Measurements from ENCODE around the gene CASR.

GRCh38 chr3:122235147-122235546, 51.7 kb downstream of the CASR start:
- TF ChIP-seq EGR1 (IDR thresholded peaks at IDR 0.05) (no peak), TCF12 (IDR thresholded peaks at IDR 0.05; ENCODE audit: low read depth) (no peak), RAD21 (IDR thresholded peaks at IDR 0.05; ENCODE audit: low read depth) (no peak), REST (IDR thresholded peaks at IDR 0.05; ENCODE audit: low read depth) (no peak), ZBTB7A (IDR thresholded peaks at IDR 0.05; ENCODE audit: low read depth) (no peak), TAF1 (IDR thresholded peaks at IDR 0.05; ENCODE audit: low read depth) (no peak), FOXM1 (IDR thresholded peaks at IDR 0.05; ENCODE audit: borderline replicate concordance, low read depth) (no peak)
